ENCODE measurements around the gene BICDL1.

DNA sequence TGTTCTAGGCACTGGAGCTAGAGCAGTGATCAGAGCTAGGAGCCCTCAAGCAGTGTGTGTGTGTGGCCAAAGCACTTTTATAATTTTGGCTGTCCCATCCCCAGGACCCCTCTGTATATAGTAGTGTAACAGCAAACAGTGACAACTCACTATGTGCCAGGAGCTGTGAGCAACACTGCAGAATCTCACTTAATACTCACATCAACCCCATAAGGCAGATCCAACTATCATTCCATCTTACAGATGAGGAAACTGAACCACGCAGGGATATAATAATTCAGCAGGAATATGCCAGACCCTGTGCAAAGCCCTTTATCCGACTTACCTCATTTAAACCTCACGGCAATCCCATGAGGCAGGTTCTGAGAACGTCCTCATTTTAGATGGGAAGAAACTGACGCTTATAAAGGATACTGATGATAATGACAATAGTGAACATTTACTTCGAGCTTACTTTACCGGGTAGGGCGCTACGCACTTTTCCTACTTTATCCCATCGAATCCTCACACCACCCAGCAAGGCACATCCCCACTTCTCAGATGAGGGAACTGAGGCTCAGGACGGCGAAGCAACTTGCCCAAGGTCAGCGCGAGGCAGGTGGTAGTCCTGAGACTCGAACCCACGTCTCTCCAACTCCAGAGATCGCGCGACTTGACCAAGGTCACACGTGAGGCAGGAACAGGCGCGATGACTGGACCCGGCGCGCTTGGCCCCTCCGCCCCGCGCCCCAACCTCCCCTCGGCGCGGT lies 126.8 kb downstream of the BICDL1 start:
- TF ChIP-seq, protein P1, sequence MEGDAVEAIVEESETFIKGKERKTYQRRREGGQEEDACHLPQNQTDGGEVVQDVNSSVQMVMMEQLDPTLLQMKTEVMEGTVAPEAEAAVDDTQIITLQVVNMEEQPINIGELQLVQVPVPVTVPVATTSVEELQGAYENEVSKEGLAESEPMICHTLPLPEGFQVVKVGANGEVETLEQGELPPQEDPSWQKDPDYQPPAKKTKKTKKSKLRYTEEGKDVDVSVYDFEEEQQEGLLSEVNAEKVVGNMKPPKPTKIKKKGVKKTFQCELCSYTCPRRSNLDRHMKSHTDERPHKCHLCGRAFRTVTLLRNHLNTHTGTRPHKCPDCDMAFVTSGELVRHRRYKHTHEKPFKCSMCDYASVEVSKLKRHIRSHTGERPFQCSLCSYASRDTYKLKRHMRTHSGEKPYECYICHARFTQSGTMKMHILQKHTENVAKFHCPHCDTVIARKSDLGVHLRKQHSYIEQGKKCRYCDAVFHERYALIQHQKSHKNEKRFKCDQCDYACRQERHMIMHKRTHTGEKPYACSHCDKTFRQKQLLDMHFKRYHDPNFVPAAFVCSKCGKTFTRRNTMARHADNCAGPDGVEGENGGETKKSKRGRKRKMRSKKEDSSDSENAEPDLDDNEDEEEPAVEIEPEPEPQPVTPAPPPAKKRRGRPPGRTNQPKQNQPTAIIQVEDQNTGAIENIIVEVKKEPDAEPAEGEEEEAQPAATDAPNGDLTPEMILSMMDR (IDR thresholded peaks at IDR 0.05) = no peak
- TF ChIP-seq POLR2A (IDR thresholded peaks at IDR 0.05) = no peak
